T1000 (cell line): ENCODE measurements around the gene DYRK1B.
"Not testable (repeated sequence)": the region's sequence is repeated elsewhere in the genome, so short reads cannot be mapped to it uniquely, and the experiment has no call there.

ENCODE experiments used
- DNase-seq: peaks from one replicate; lab custom pipeline; 2025; ENCODE audit warnings: mixed read lengths; lab: John Stamatoyannopoulos, UW

Gene DYRK1B

GRCh38 chr19:39833464-39834286, at the start of gene DYRK1B:
DYRK1B (minus strand) TSS chr19:39834162; CDS start chr19:39831867, 2,295 bp downstream.
- DNase-seq, result peak; percentile 95

- DNase-seq, result not testable (repeated sequence)
These were observed 48.7 kb upstream of the DYRK1B start for GRCh38 chr19:39882645-39883044.

GRCh38 chr19:39881495-39882110, 47.6 kb upstream of the DYRK1B start:
- DNase-seq, result not testable (repeated sequence)

- DNase-seq, result not testable (repeated sequence)
These were observed 46.3 kb upstream of the DYRK1B start for GRCh38 chr19:39880241-39880640.

- not testable (repeated sequence) for DNase-seq
These were observed 45.8 kb upstream of the DYRK1B start for GRCh38 chr19:39879796-39880195.

GRCh38 chr19:39878866-39879265, 44.9 kb upstream of the DYRK1B start:
- not testable (repeated sequence) for DNase-seq

- DNase-seq, result no peak
These were observed 44.4 kb upstream of the DYRK1B start for GRCh38 chr19:39878398-39878797.

- DNase-seq, result not testable (repeated sequence)
These were observed 44.0 kb upstream of the DYRK1B start for GRCh38 chr19:39877982-39878381.

GRCh38 chr19:39877488-39877887, 43.5 kb upstream of the DYRK1B start:
- DNase-seq, result not testable (repeated sequence)

- not testable (repeated sequence) for DNase-seq
These were observed 42.5 kb upstream of the DYRK1B start for GRCh38 chr19:39876486-39876885.

GRCh38 chr19:39875401-39875864, 41.5 kb upstream of the DYRK1B start:
- not testable (repeated sequence) for DNase-seq

- DNase-seq, result no peak
These were observed 40.4 kb upstream of the DYRK1B start for GRCh38 chr19:39874404-39874803.

- no peak for DNase-seq
These were observed 39.4 kb upstream of the DYRK1B start for GRCh38 chr19:39873385-39873784.

- DNase-seq, result no peak
These were observed 38.2 kb upstream of the DYRK1B start for GRCh38 chr19:39871886-39872866.

GRCh38 chr19:39871362-39871761, 37.4 kb upstream of the DYRK1B start:
- no peak for DNase-seq

- DNase-seq, result no peak
These were observed 36.4 kb upstream of the DYRK1B start for GRCh38 chr19:39870171-39870971.

- DNase-seq, result no peak
These were observed 34.0 kb upstream of the DYRK1B start for GRCh38 chr19:39867952-39868351.

- DNase-seq, result no peak
These were observed 33.2 kb upstream of the DYRK1B start for GRCh38 chr19:39867133-39867532.

GRCh38 chr19:39865953-39866352, 32.0 kb upstream of the DYRK1B start:
- DNase-seq, result no peak

- DNase-seq, result no peak
These were observed 31.2 kb upstream of the DYRK1B start for GRCh38 chr19:39865186-39865585.

- DNase-seq, result no peak
These were observed 30.2 kb upstream of the DYRK1B start for GRCh38 chr19:39864118-39864517.
